ENCODE results near the gene VWCE. TPM values are rescaled to one million over a fixed set of nuclear protein-coding genes. Genes with fewer than 3 reads are reported as not detected.

VWCE gene
- total RNA-seq, 6 experiments from 2014 or later: 2.3 to 37.1 (median 6.0) TPM

DNA sequence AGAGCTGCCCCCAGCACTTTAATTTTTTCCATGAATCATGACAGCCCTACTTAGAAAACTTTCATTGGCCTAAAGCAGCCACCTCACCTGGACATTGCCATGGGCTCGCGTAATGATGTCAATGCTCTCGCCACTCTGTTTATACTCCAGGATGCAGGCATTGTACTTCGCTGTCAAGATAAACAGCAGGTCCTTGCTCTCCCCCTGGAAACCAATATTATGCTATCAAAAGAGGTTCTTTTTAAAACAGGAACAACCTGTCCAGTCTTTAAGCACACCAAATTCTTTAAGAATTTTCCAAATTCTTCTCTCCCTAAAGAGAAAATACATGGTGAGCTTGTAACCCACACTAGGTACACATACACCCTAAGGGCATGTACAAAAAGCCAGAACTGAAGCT lies 34.8 kb upstream of the VWCE start:
- no peak overlapping the region for H3K4me3 ChIP-seq
- TF ChIP-seq, protein P1, sequence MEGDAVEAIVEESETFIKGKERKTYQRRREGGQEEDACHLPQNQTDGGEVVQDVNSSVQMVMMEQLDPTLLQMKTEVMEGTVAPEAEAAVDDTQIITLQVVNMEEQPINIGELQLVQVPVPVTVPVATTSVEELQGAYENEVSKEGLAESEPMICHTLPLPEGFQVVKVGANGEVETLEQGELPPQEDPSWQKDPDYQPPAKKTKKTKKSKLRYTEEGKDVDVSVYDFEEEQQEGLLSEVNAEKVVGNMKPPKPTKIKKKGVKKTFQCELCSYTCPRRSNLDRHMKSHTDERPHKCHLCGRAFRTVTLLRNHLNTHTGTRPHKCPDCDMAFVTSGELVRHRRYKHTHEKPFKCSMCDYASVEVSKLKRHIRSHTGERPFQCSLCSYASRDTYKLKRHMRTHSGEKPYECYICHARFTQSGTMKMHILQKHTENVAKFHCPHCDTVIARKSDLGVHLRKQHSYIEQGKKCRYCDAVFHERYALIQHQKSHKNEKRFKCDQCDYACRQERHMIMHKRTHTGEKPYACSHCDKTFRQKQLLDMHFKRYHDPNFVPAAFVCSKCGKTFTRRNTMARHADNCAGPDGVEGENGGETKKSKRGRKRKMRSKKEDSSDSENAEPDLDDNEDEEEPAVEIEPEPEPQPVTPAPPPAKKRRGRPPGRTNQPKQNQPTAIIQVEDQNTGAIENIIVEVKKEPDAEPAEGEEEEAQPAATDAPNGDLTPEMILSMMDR (IDR thresholded peaks at IDR 0.05): no peak
- TF ChIP-seq POLR2A (IDR thresholded peaks at IDR 0.05): no peak
- no peaks in the 10 kb centered on the region for H3K9me3 ChIP-seq
- intact Hi-C loops (cut with DNase I): no loop called here
- H3K27me3 ChIP-seq: no peaks in the 10 kb centered on the region
- peaks cover 0 to 25% (median 9%) of the 10 kb centered on the region in 4 donors for H3K4me1 ChIP-seq
- peaks cover 0 to 50% (median 23%) of the 10 kb centered on the region in 4 donors for H3K36me3 ChIP-seq
- ATAC-seq (no peak), DNase-seq (no peak)
- WGBS (ENCODE audit: insufficient coverage, low coverage, low lambda C conversion rate, missing lambda C conversion rate): 87% methylated on average over 4 of the region's 4 CpGs
- H3K27ac ChIP-seq: no peak overlapping the region

DNA sequence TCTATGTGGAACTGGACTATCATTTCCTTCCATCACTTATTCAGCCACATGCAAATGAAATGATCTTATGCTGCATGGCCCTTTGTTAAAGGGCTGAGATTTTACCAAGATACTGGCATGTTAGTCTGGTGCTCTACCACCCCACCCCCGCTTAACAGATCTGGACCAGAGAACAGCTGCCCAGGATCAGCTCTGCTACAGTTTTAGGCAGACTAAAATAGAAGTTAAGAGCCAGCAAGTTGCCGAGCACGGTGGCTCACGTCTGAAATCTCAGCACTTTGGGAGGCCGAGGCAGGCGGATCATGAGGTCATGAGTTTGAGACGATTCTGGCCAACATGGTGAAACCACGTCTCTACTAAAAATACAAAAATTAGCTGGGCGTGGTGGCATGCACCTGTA lies 33.2 kb upstream of the VWCE start:
- Histone ChIP-seq H3K36me3 (peaks cover 0 to 63% (median 33%) of the 10 kb centered on the region in 4 donors), H3K4me3 (no peak overlapping the region), H3K4me1 (peaks cover 0 to 14% (median 5%) of the 10 kb centered on the region in 4 donors), H3K9me3 (no peaks in the 10 kb centered on the region), H3K27me3 (no peaks in the 10 kb centered on the region), H3K27ac (no peak overlapping the region)
- 88% methylated on average over 8 of the region's 9 CpGs for WGBS (ENCODE audit: insufficient coverage, low coverage, low lambda C conversion rate, missing lambda C conversion rate)
- TF ChIP-seq, protein P1 (IDR thresholded peaks at IDR 0.05): no peak
- TF ChIP-seq POLR2A (IDR thresholded peaks at IDR 0.05): no peak
- ATAC-seq: no peak
- intact Hi-C loops (cut with DNase I): no loop called here
- no peak for DNase-seq

DNA sequence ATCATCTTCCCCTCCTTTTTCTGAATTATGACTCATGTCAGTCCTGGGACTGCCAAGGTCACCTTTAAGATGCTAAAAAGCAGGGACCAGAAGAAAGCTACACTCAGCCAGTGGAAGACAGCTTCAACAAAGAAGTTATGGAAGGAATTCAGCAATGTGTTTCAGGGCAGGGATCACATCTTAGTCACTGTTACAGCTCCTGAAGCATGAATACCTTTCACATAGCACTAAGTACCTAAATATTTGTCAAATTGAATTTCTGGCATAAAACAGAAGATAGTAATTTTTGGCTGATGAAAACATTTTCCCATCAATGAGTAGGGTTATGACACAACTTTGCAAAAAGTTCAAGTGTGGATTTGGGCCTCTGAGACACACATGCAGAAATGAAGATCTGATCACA lies 32.6 kb upstream of the VWCE start:
- peaks cover 5 to 70% (median 37%) of the 10 kb centered on the region in 4 donors for H3K36me3 ChIP-seq
- peaks cover 0 to 14% (median 5%) of the 10 kb centered on the region in 4 donors for H3K4me1 ChIP-seq
- no peak overlapping the region for H3K27ac ChIP-seq
- no peaks in the 10 kb centered on the region for H3K9me3 ChIP-seq
- ATAC-seq (no peak), DNase-seq (no peak)
- H3K27me3 ChIP-seq: no peaks in the 10 kb centered on the region
- H3K4me3 ChIP-seq: no peak overlapping the region
- intact Hi-C loops (cut with DNase I): no loop called here
- no peak for TF ChIP-seq POLR2A (IDR thresholded peaks at IDR 0.05)
- TF ChIP-seq, protein P1 (IDR thresholded peaks at IDR 0.05): no peak

DNA sequence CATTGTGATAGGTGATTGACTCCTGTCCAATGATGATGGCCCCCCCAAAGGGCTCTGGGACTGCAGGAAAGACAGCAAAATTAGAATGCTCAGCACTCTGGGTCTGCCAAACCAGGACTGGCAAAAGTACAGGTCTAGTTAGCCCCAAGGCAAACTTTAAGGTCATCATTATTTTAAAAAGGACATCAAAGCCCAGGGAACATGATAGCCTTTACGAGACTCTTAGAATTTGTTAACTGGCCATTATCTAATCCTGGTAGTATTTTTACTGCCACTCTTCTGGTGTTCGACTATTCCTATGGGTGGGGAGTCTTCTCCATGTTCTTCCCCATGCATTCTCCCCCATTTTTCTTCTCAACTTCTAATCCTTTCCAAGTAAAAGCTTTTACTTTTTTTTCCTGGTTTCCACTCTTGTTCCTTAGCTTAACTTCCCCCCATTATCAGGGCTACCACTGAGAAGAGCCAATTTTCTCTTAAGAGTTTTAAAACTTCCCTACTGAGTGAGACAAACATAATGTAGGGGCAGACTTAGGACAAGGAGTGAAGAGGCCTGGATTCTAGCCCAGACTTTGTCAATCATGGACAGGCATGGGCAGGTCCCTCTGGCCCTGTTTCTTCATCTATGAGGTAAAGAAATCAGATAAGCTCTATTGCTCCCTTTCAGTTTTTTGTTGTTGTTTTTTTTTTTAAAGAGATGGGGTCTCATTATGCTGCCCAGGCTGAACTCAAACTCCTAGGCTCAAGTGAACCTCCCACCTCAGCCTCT lies 30.7 kb upstream of the VWCE start:
- DNase-seq: no peak
- peaks cover 13 to 88% (median 47%) of the 10 kb centered on the region in 4 donors for H3K36me3 ChIP-seq

More for the DNA sequence above, 30.7 kb upstream of the VWCE start:
- TF ChIP-seq, protein P1 (IDR thresholded peaks at IDR 0.05): no peak
- TF ChIP-seq POLR2A (IDR thresholded peaks at IDR 0.05): no peak
- no peak overlapping the region for H3K27ac ChIP-seq
- no peaks in the 10 kb centered on the region for H3K27me3 ChIP-seq
- no peaks in the 10 kb centered on the region for H3K4me1 ChIP-seq
- intact Hi-C loops (cut with DNase I): no loop called here
- no peak overlapping the region for H3K4me3 ChIP-seq
- no peaks in the 10 kb centered on the region for H3K9me3 ChIP-seq
- WGBS (ENCODE audit: insufficient coverage, low coverage, low lambda C conversion rate, missing lambda C conversion rate): 100% methylated on average over 1 of the region's 2 CpGs
- peak in 2 of 4 donors; percentile 34 to 78 for ATAC-seq

Data from right lobe of liver (tissue), 6 donors.